ENCODE data around the gene ZNF385B.

- TF ChIP-seq, protein P1, sequence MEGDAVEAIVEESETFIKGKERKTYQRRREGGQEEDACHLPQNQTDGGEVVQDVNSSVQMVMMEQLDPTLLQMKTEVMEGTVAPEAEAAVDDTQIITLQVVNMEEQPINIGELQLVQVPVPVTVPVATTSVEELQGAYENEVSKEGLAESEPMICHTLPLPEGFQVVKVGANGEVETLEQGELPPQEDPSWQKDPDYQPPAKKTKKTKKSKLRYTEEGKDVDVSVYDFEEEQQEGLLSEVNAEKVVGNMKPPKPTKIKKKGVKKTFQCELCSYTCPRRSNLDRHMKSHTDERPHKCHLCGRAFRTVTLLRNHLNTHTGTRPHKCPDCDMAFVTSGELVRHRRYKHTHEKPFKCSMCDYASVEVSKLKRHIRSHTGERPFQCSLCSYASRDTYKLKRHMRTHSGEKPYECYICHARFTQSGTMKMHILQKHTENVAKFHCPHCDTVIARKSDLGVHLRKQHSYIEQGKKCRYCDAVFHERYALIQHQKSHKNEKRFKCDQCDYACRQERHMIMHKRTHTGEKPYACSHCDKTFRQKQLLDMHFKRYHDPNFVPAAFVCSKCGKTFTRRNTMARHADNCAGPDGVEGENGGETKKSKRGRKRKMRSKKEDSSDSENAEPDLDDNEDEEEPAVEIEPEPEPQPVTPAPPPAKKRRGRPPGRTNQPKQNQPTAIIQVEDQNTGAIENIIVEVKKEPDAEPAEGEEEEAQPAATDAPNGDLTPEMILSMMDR (IDR thresholded peaks at IDR 0.05; ENCODE audit: insufficient read depth, low read length, poor library complexity, severe bottlenecking): no peak
- no peak for TF ChIP-seq EZH2phosphoT487 (conservative IDR thresholded peaks at IDR 0.05; ENCODE audit: low read length)
These were observed 209.1 kb downstream of the ZNF385B start for GRCh38 chr2:179652296-179652695.
